GM19328 (cell line): ENCODE measurements around the gene MPIG6B.

Source experiments
- ATAC-seq: cut with Tn5 transposase; IDR thresholded peaks from one replicate; pipeline ENCODE4 v1.9.1; 2021; ENCODE audit warnings: mild to moderate bottlenecking, moderate library complexity; ENCODE audit not compliant: unreplicated experiment

Gene MPIG6B

GRCh38 chr6:31765559-31765909 lies 42.4 kb downstream of the MPIG6B start:
- ATAC-seq, result no peak

- no peak for ATAC-seq
Measured at GRCh38 chr6:31765910-31766794, 43.0 kb downstream of the MPIG6B start.

- ATAC-seq, result no peak
Measured at GRCh38 chr6:31767096-31767645, 44.0 kb downstream of the MPIG6B start.

- ATAC-seq, result no peak
Measured at GRCh38 chr6:31768363-31769257, 45.4 kb downstream of the MPIG6B start.

DNA sequence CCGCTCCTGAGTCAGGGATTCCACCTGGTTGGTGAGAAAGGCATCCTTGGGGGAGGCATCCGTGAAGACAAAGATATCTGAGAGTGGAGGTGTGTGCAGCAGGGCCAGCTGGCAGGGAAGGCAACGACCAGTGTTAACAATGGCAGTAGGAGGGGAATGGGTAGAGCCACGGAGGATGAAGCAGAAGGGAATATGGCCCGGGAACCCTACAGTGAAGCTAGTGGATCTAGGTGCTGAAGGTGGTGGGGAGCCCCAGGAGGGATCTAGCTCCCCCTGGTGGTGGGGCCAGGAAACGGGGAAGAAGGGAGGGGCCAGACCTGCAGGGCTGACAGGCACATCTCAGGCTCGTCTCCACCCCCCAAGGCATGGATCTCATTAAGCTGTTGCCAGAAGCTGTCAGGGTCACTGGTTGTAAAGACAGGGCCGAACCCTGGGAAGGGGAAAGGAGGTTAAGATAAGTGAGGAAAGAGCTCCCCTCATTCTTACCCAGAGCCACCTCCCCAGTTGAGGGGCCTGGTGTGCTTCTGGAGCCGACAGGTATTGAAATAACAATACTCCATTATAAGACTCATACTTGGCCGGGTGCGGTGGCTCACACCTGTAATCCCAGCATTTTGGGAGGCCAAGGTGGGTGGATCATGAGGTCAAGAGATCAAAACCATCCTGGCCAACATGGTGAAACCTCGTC lies 46.7 kb downstream of the MPIG6B start:
- no peak for ATAC-seq

DNA sequence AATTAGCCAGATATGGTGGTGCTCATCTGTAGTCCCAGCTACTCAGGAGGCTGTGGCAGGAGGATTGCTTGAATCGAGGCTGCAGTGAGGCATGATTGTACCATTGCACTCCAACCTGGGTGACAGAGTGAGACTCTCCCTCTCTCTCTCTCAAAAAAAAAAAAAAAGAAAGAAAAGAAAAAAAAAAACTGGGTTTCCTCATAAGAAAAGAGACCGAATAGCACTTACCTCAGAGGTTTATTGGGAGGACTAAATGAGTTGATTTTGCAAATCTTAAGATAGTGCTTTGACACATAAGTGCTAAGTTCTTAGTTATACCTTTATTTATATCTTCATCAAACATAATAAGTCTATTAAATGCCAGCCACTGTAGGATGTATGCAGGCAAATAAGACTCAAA lies 47.7 kb downstream of the MPIG6B start:
- ATAC-seq, result no peak

GRCh38 chr6:31771992-31772358 lies 48.8 kb downstream of the MPIG6B start:
- ATAC-seq, result no peak

GRCh38 chr6:31775184-31775583 lies 52.0 kb downstream of the MPIG6B start:
- no peak for ATAC-seq

- no peak for ATAC-seq
Measured at GRCh38 chr6:31775633-31776484, 52.7 kb downstream of the MPIG6B start.
